CD4-positive, alpha-beta memory T cell (primary cell): Measurements from ENCODE around the gene SLC30A5. TPM values are rescaled to one million over a fixed set of nuclear protein-coding genes. Genes with fewer than 3 reads are reported as not detected.
"Not testable (repeated sequence)": the region's sequence is repeated elsewhere in the genome, so short reads cannot be mapped to it uniquely, and the experiment has no call there.

ENCODE experiments used
- CTCF ChIA-PET: fragments of 350-600 bp; sonication (Branson Sonifier 250); formaldehyde crosslinking; loops from one replicate; lab custom pipeline; 2021; ENCODE audit warnings: inconsistent platforms; ENCODE audit not compliant: partially characterized antibody; lab: Charles Lee
- POLR2A ChIA-PET: fragments of 350-600 bp; sonication (Branson Sonifier 250); formaldehyde crosslinking; loops from one replicate; lab custom pipeline; 2021; ENCODE audit not compliant: partially characterized antibody; lab: Charles Lee
- DNase-seq, 5 donors: peaks; one replicate each; pipeline versions ENCODE4 v3.0.0 to v3.0.0-alpha.2; 2020 to 2022; ENCODE audit warnings: mixed read lengths in 1 of 5
- H3K27ac ChIP-seq: one replicate; pipeline ENCODE4 v1.7.0; 2013; ENCODE audit warnings: low read depth, low read length
- H3K27me3 ChIP-seq: 2 replicates; pipeline ENCODE4 v1.7.0; 2013; ENCODE audit warnings: mild to moderate bottlenecking, low read length, moderate library complexity; ENCODE audit not compliant: insufficient read depth
- H3K36me3 ChIP-seq: 2 replicates; pipeline ENCODE4 v1.7.0; 2013; ENCODE audit warnings: mild to moderate bottlenecking, low read length, moderate library complexity; ENCODE audit not compliant: insufficient read depth
- H3K4me1 ChIP-seq: 2 replicates; pipeline ENCODE4 v1.7.0; 2013; ENCODE audit warnings: mild to moderate bottlenecking, low read length, moderate library complexity; ENCODE audit not compliant: insufficient read depth
- H3K4me3 ChIP-seq, 2 donors: one replicate each; pipeline ENCODE4 v1.7.0; 2013; ENCODE audit warnings: low read length in 2 of 2, mild to moderate bottlenecking in 1 of 2
- H3K9me3 ChIP-seq, 2 donors: one replicate each; pipeline ENCODE4 v1.7.0; 2013; ENCODE audit warnings: low read length in 2 of 2, control low read depth in 1 of 2; ENCODE audit not compliant: control insufficient read depth in 1 of 2
- H3K27ac Mint-ChIP-seq, 7 donors: one replicate each; pipeline ENCODE4 v1.8.0; 2020 to 2021; ENCODE audit warnings: mixed read lengths in 7 of 7, mild to moderate bottlenecking in 6 of 7, inconsistent platforms in 3 of 7, moderate library complexity in 3 of 7
- H3K27me3 Mint-ChIP-seq, 2 donors: one replicate each; pipeline ENCODE4 v1.8.0; 2020 to 2021; ENCODE audit warnings: mixed read lengths in 2 of 2
- H3K36me3 Mint-ChIP-seq, 2 donors: one replicate each; pipeline ENCODE4 v1.8.0; 2020 to 2021; ENCODE audit warnings: mixed read lengths in 2 of 2, inconsistent platforms in 1 of 2, mild to moderate bottlenecking in 1 of 2
- H3K4me1 Mint-ChIP-seq, 4 donors: one replicate each; pipeline ENCODE4 v1.8.0; 2020 to 2021; ENCODE audit warnings: mixed read lengths in 4 of 4, mild to moderate bottlenecking in 1 of 4
- H3K4me3 Mint-ChIP-seq, 8 donors: one replicate each; pipeline ENCODE4 v1.8.0; 2020 to 2021; ENCODE audit warnings: mixed read lengths in 8 of 8, mild to moderate bottlenecking in 7 of 8, moderate library complexity in 6 of 8, inconsistent platforms in 3 of 8
- H3K9me3 Mint-ChIP-seq, 8 donors: one replicate each; pipeline ENCODE4 v1.8.0; 2020 to 2021; ENCODE audit warnings: mixed read lengths in 8 of 8, mild to moderate bottlenecking in 5 of 8, inconsistent platforms in 3 of 8, moderate library complexity in 1 of 8
- intact Hi-C: fragments of 100-400 bp; cut with micrococcal nuclease; formaldehyde crosslinking; loops from one replicate; pipeline ENCODE4 v1.15.1; 2023
- polyA plus RNA-seq, 2 donors: library from polyadenylated mRNA; unstranded; fragments of 300-500 nt; fragmentation: Illumina TruSeq; gene quantifications; one replicate each; pipeline ENCODE4 v1.2.3, GENCODE V29; 2021
- total RNA-seq, 2 experiments: library from RNA; stranded (reverse); gene quantifications; one replicate each; pipeline ENCODE4 v1.2.3, GENCODE V29; 2021

The SLC30A5 gene
- total and polyA plus RNA-seq, 4 experiments from 2014 or later, result 32.7 to 50.2 (median 40.3) TPM

GRCh38 chr5:69084195-69084594 lies 9.6 kb upstream of the SLC30A5 start:
- peak overlapping the region in 1 of 8 donors; percentile 49 for H3K4me3 Mint-ChIP-seq
- H3K27ac Mint-ChIP-seq, result no peak overlapping the region
- intact Hi-C loops, result no loop called here

GRCh38 chr5:69084903-69085302 lies 8.9 kb upstream of the SLC30A5 start:
- no peak for DNase-seq
- no peak overlapping the region for H3K4me3 Mint-ChIP-seq
- ChIA-PET POLR2A (interaction anchor here (1.2 kb wide), 1 partner anchor 8 kb away, joined by 4 read pairs; no protein-coding TSS in a partner anchor), CTCF (interaction anchor here (3.7 kb wide), 1 partner anchor 8 kb away, joined by 16 read pairs; the partner anchor contains the start of gene SLC30A5)
- no peaks in the 10 kb centered on the region for H3K9me3 Mint-ChIP-seq
- no peaks in the 10 kb centered on the region for H3K9me3 ChIP-seq
- H3K27ac ChIP-seq, result no peak overlapping the region
- H3K27me3 Mint-ChIP-seq, result peaks cover 0 to 1% of the 10 kb centered on the region in 2 donors
- intact Hi-C loops, result no loop called here
- peaks cover 0 to 8% (median 3%) of the 10 kb centered on the region in 4 donors for H3K4me1 Mint-ChIP-seq
- H3K36me3 Mint-ChIP-seq, result no peaks in the 10 kb centered on the region
- H3K27me3 ChIP-seq, result no peaks in the 10 kb centered on the region
- no peak overlapping the region for H3K27ac Mint-ChIP-seq
- no peaks in the 10 kb centered on the region for H3K36me3 ChIP-seq
- H3K4me3 ChIP-seq, result no peak overlapping the region
- no peaks in the 10 kb centered on the region for H3K4me1 ChIP-seq

More at GRCh38 chr5:69084195-69084594, 9.6 kb upstream of the SLC30A5 start:
- Histone ChIP-seq H3K9me3 (no peaks in the 10 kb centered on the region), H3K36me3 (no peaks in the 10 kb centered on the region), H3K4me1 (no peaks in the 10 kb centered on the region), H3K27me3 (no peaks in the 10 kb centered on the region), H3K27ac (no peak overlapping the region), H3K4me3 (no peak overlapping the region)
- ChIA-PET POLR2A (interaction anchor here (1.2 kb wide), 1 partner anchor 9 kb away, joined by 4 read pairs; no protein-coding TSS in a partner anchor), CTCF (interaction anchor here (0.6 to 3.7 kb wide), 3 partner anchors 9 to 167 kb away, joined by 3 to 16 read pairs (median 4); partner anchors contain the start of gene SLC30A5)
- Mint-ChIP-seq H3K4me1 (peaks cover 0 to 8% (median 3%) of the 10 kb centered on the region in 4 donors), H3K27me3 (peaks cover 0 to 1% of the 10 kb centered on the region in 2 donors), H3K9me3 (no peaks in the 10 kb centered on the region), H3K36me3 (no peaks in the 10 kb centered on the region)
- no peak for DNase-seq

GRCh38 chr5:69086206-69086605 lies 7.6 kb upstream of the SLC30A5 start:
- Mint-ChIP-seq H3K9me3 (no peaks in the 10 kb centered on the region), H3K36me3 (no peaks in the 10 kb centered on the region), H3K4me1 (peaks cover 0 to 8% (median 3%) of the 10 kb centered on the region in 4 donors), H3K4me3 (no peak overlapping the region), H3K27me3 (peaks cover 0 to 1% of the 10 kb centered on the region in 2 donors), H3K27ac (no peak overlapping the region)
- Histone ChIP-seq H3K9me3 (no peaks in the 10 kb centered on the region), H3K4me1 (no peaks in the 10 kb centered on the region), H3K36me3 (no peaks in the 10 kb centered on the region), H3K27me3 (no peaks in the 10 kb centered on the region), H3K4me3 (no peak overlapping the region), H3K27ac (no peak overlapping the region)
- DNase-seq, result no peak
- intact Hi-C loops, result no loop called here
- CTCF ChIA-PET, result interaction anchor here (3.7 kb wide), 1 partner anchor 7 kb away, joined by 16 read pairs; the partner anchor contains the start of gene SLC30A5
- POLR2A ChIA-PET, result no interaction called here

GRCh38 chr5:69088006-69088405 lies 5.8 kb upstream of the SLC30A5 start:
- CTCF ChIA-PET, result interaction anchor here (1.2 kb wide), 1 partner anchor 247 kb away, joined by 3 read pairs; no protein-coding TSS in a partner anchor
- POLR2A ChIA-PET, H3K36me3 Mint-ChIP-seq, DNase-seq, H3K9me3 ChIP-seq, H3K27me3 ChIP-seq, H3K9me3 Mint-ChIP-seq, intact Hi-C loops, H3K4me3 Mint-ChIP-seq, H3K27ac ChIP-seq, H3K36me3 ChIP-seq, H3K27ac Mint-ChIP-seq, H3K27me3 Mint-ChIP-seq, H3K4me3 ChIP-seq, H3K4me1 Mint-ChIP-seq, H3K4me1 ChIP-seq: not testable (repeated sequence)

- H3K27me3 Mint-ChIP-seq, result no peaks in the 10 kb centered on the region
- H3K4me1 Mint-ChIP-seq, result peaks cover 5 to 14% (median 6%) of the 10 kb centered on the region in 4 donors
- H3K4me3 Mint-ChIP-seq, result no peak overlapping the region
- ChIA-PET CTCF (interaction anchor here (1.8 kb wide), 1 partner anchor 47 kb away, joined by 5 read pairs; no protein-coding TSS in a partner anchor), POLR2A (no interaction called here)
- peaks cover 0 to 6% of the 10 kb centered on the region in 2 donors for H3K36me3 Mint-ChIP-seq
- no peaks in the 10 kb centered on the region for H3K9me3 Mint-ChIP-seq
- Histone ChIP-seq H3K9me3 (no peaks in the 10 kb centered on the region), H3K27ac (no peak overlapping the region), H3K27me3 (no peaks in the 10 kb centered on the region), H3K36me3 (no peaks in the 10 kb centered on the region), H3K4me3 (no peak overlapping the region), H3K4me1 (peaks cover 10% of the 10 kb centered on the region)
- intact Hi-C loops, result loop anchor here (5.0 kb wide), 1 partner anchor 327 kb away; the partner anchor contains the start of gene MARVELD2
- H3K27ac Mint-ChIP-seq, result no peak overlapping the region
- no peak for DNase-seq
Observed at GRCh38 chr5:69090158-69090557, 3.7 kb upstream of the SLC30A5 start.

GRCh38 chr5:69091771-69092170 lies 2.0 kb upstream of the SLC30A5 start:
- Mint-ChIP-seq H3K27ac (no peak overlapping the region), H3K27me3 (no peaks in the 10 kb centered on the region), H3K36me3 (peaks cover 0 to 13% of the 10 kb centered on the region in 2 donors), H3K9me3 (no peaks in the 10 kb centered on the region), H3K4me3 (no peak overlapping the region), H3K4me1 (peaks cover 13 to 30% (median 19%) of the 10 kb centered on the region in 4 donors)
- intact Hi-C loops, result loop anchor here (5.0 kb wide), 1 partner anchor 326 kb away; the partner anchor contains the start of gene MARVELD2
- no peak for DNase-seq
- no peaks in the 10 kb centered on the region for H3K27me3 ChIP-seq
- peaks cover 24% of the 10 kb centered on the region for H3K4me1 ChIP-seq
- no peaks in the 10 kb centered on the region for H3K36me3 ChIP-seq
- no peaks in the 10 kb centered on the region for H3K9me3 ChIP-seq
- ChIA-PET POLR2A (no interaction called here), CTCF (interaction anchor here (2.4 kb wide), 1 partner anchor 243 kb away, joined by 80 read pairs; the partner anchor contains the start of gene CCDC125)
- H3K4me3 ChIP-seq, result no peak overlapping the region
- no peak overlapping the region for H3K27ac ChIP-seq

GRCh38 chr5:69092969-69093368 lies 845 bp upstream of the SLC30A5 start:
- H3K4me1 Mint-ChIP-seq, result peaks cover 17 to 40% (median 25%) of the 10 kb centered on the region in 4 donors
- DNase-seq, result no peak
- no peaks in the 10 kb centered on the region for H3K9me3 ChIP-seq
- no peaks in the 10 kb centered on the region for H3K9me3 Mint-ChIP-seq
- H3K4me3 Mint-ChIP-seq, result peak overlapping the region in 1 of 8 donors; percentile 35
- peaks cover 0 to 21% of the 10 kb centered on the region in 2 donors for H3K36me3 Mint-ChIP-seq
- H3K36me3 ChIP-seq, result no peaks in the 10 kb centered on the region
- peaks cover 31% of the 10 kb centered on the region for H3K4me1 ChIP-seq
- ChIA-PET CTCF (interaction anchor here (0.8 to 2.4 kb wide), 29 partner anchors 9 to 813 kb away, joined by 3 to 80 read pairs (median 4); partner anchors contain the start of genes AK6, CCDC125, CDK7 and CENPH), POLR2A (interaction anchor here (0.7 to 1.8 kb wide), 6 partner anchors 8 to 277 kb away, joined by 3 to 27 read pairs (median 6); partner anchors contain the start of genes CCDC125, CDK7 and RAD17)
- no peaks in the 10 kb centered on the region for H3K27me3 Mint-ChIP-seq
- peak overlapping the region in 6 of 7 donors; percentile 8 to 97 (median 62) for H3K27ac Mint-ChIP-seq
- no peak overlapping the region for H3K27ac ChIP-seq
- no peaks in the 10 kb centered on the region for H3K27me3 ChIP-seq
- no peak overlapping the region for H3K4me3 ChIP-seq
- intact Hi-C loops, result loop anchor here (1.0 to 5.0 kb wide), 8 partner anchors 51 to 324 kb away; partner anchors contain the start of genes AK6, CDK7, CENPH and MARVELD2
